Keratinocyte (primary cell): ENCODE results near the gene JDP2.

Experiments used
- CTCF ChIP-seq, 3 experiments: IDR thresholded peaks in 1 of 3; conservative IDR thresholded peaks in 1 of 3; optimal IDR thresholded peaks in 1 of 3; 2 replicates in 2 of 3; 3 replicates in 1 of 3; pipeline versions ENCODE3 to v1.5.1; 2011; ENCODE audit warnings: low read length in 3 of 3, mild to moderate bottlenecking in 3 of 3, moderate library complexity in 2 of 3, control low read depth in 1 of 3, inconsistent platforms in 1 of 3; ENCODE audit not compliant: insufficient read depth in 2 of 3; ENCODE audit errors: extremely low read depth in 1 of 3
- EZH2 ChIP-seq: IDR thresholded peaks from one replicate; pipeline ENCODE4 v1.6.1; 2012; ENCODE audit warnings: inconsistent platforms, mild to moderate bottlenecking, low read length, moderate library complexity

- TF ChIP-seq CTCF (optimal IDR thresholded peaks at IDR 0.05 in 1 of 3, IDR thresholded peaks at IDR 0.05 in 1 of 3, conservative IDR thresholded peaks at IDR 0.05 in 1 of 3; ENCODE audit: extremely low read depth in 1 of 3, insufficient read depth in 2 of 3, low read length in 3 of 3) (no peak), EZH2 (no peak)
Measured at GRCh38 chr14:75449036-75449435, 21.2 kb downstream of the JDP2 start.
